ENCODE data around the gene TMEM94. TPM values are rescaled to one million over a fixed set of nuclear protein-coding genes. Genes with fewer than 3 reads are reported as not detected.
"Not testable (repeated sequence)": the region's sequence is repeated elsewhere in the genome, so short reads cannot be mapped to it uniquely, and the experiment has no call there.

Gene TMEM94
- total RNA-seq, 1 experiment from 2014 or later: 55.6 TPM

DNA sequence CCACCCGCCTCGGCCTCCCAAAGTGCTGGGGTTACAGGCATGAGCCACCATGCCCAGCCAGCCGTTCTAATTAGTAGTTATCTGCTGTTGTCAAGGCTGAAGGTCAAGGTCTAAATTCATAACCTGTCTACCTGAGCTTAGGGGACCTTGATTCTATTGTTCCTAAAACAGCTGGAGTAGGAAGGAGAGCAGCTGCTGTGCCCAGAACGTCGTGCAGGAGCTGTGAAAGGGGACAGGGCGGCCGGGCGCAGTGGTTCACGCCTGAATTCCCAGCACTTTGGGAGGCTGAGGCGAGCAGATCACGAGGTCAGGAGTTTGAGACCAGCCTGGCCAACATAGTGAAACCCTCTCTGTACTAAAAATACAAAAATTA is 21.0 kb downstream of the TMEM94 start:
- H3K4me1 ChIP-seq: peaks cover 33% of the 10 kb centered on the region
- H3K27me3 ChIP-seq; H3K36me3 ChIP-seq; H3K9me3 ChIP-seq (replicated peaks); DNase-seq; H3K4me3 ChIP-seq; H3K27ac ChIP-seq: not testable (repeated sequence)

- Histone ChIP-seq H3K4me3 (no peak overlapping the region), H3K27me3 (no peaks in the 10 kb centered on the region), H3K27ac (no peak overlapping the region), H3K36me3 (0 out of 2 replicates have a peak, but pooled peaks cover 2% of the 10 kb centered on the region), H3K4me1 (peaks cover 28% of the 10 kb centered on the region), H3K9me3 (replicated peaks) (no peaks in the 10 kb centered on the region)
- DNase-seq: peak in 1 of 2 experiments; percentile 60
These were observed 22.1 kb downstream of the TMEM94 start for GRCh38 chr17:75478508-75478907.

- Histone ChIP-seq H3K36me3 (no peaks in the 10 kb centered on the region), H3K27me3 (no peaks in the 10 kb centered on the region), H3K4me3 (no peak overlapping the region), H3K4me1 (peaks cover 28% of the 10 kb centered on the region), H3K9me3 (replicated peaks) (no peaks in the 10 kb centered on the region), H3K27ac (no peak overlapping the region)
- peak; percentile 22 to 49 for DNase-seq
These were observed 23.8 kb downstream of the TMEM94 start for GRCh38 chr17:75480281-75480680.

DNA sequence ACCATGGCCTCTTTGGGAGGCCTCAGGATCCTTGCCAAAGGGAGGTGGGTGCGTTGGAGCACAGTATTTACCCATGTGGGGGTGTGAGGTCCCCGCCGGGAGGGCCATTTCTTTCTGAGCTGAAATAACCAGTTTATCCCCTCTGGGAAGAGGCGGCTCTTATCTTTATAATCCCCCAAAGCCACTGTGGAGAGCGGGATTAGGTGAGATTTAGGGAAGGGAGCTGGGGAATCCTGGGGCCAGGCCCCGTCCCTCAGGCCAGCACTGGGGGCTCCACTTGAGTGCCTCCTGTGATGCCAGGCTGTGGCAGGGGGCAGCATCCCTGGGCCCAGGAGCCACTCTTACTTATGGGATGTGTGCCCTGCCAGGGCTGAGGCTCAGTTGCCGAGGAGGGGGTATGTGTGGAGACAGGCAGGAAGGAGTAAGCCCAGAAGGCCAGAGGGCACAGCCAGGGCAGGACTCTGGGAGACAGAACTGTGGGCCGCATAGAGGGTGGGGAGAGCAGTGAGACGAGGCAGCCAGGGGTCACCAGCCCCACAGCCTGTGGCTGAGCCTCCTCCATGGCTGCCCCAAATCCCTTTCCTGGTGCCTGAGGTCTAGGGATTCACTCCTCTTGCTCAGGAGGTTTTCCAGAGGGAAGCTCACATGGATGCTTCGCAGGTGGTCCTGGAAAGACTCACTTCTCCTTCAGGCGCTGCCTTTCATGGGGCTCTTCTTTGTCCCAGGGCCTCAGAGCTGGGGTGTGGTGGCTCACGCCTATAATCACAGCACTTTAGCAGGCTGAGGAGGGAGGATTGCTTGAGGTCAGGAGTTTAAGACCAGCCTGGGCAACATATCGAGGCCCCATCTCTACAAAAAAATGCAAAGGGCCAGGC is 25.0 kb downstream of the TMEM94 start:
- DNase-seq: peak; percentile 77 to 86
- Histone ChIP-seq H3K9me3 (replicated peaks) (no peaks in the 10 kb centered on the region), H3K36me3 (no peaks in the 10 kb centered on the region), H3K4me3 (no peak overlapping the region), H3K27ac (peak overlapping the region; percentile 2; the same call in 1 of the 2 replicates), H3K4me1 (peaks cover 28% of the 10 kb centered on the region), H3K27me3 (no peaks in the 10 kb centered on the region)

GRCh38 chr17:75482098-75482942 is 25.9 kb downstream of the TMEM94 start:
- no peaks in the 10 kb centered on the region for H3K27me3 ChIP-seq
- H3K36me3 ChIP-seq: no peaks in the 10 kb centered on the region
- no peak for DNase-seq
- peaks cover 28% of the 10 kb centered on the region for H3K4me1 ChIP-seq
- no peak overlapping the region for H3K4me3 ChIP-seq
- H3K9me3 ChIP-seq (replicated peaks): no peaks in the 10 kb centered on the region
- H3K27ac ChIP-seq: no peak overlapping the region; the same call in 1 of the 2 replicates

- H3K27me3 ChIP-seq: no peaks in the 10 kb centered on the region
- H3K9me3 ChIP-seq (replicated peaks): no peaks in the 10 kb centered on the region
- no peak overlapping the region for H3K4me3 ChIP-seq
- H3K27ac ChIP-seq: no peak overlapping the region
- no peaks in the 10 kb centered on the region for H3K36me3 ChIP-seq
- H3K4me1 ChIP-seq: peaks cover 14% of the 10 kb centered on the region
- DNase-seq: no peak
These were observed 29.3 kb downstream of the TMEM94 start for GRCh38 chr17:75485688-75486087.

DNA sequence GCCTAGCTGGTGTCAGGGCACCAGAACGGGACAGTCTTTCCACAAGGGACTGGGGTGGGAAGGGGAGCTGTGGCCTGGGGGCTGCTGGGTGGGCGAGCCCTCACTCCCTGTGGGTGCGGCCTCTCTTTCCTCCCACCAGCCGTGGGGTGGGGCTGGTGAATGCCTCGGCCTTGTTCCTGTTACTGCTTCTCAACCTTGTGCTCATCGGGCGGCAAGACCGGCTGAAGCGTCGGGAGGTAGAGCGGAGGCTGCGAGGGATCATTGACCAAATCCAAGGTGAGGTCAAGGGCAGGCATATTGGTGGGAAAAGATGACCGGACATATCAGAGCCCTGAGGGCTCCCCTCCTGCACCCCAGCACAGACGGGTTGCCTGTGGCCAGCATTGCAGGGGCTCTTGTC is 29.7 kb downstream of the TMEM94 start:
- Histone ChIP-seq H3K27ac (no peak overlapping the region), H3K9me3 (replicated peaks) (no peaks in the 10 kb centered on the region)

DNA sequence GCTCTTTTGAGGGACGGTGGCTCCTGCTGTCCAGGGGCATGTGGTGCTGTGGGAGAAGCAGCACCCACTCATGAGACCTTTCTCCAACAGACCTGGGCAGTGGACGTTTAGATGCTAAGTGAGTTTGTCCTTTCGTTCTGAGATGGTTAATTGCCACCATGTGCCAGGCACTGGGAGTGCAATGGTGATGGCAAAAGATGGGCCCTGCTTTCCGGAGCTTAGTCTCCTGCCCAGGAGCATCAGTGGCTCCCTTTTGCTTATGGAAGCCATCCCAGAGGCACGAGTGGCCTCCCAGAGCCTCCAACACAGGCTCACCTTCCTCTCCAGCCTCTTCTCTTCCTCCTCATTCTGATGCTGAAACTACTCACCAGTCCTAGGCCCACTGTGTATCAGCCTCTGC is 30.5 kb downstream of the TMEM94 start:
- no peaks in the 10 kb centered on the region for H3K9me3 ChIP-seq (replicated peaks)
- DNase-seq: no peak
- H3K27me3 ChIP-seq: no peaks in the 10 kb centered on the region
- no peak overlapping the region for H3K27ac ChIP-seq
- no peaks in the 10 kb centered on the region for H3K36me3 ChIP-seq
- no peak overlapping the region for H3K4me3 ChIP-seq
- H3K4me1 ChIP-seq: peaks cover 1% of the 10 kb centered on the region

More for the DNA sequence above, 29.7 kb downstream of the TMEM94 start:
- no peaks in the 10 kb centered on the region for H3K27me3 ChIP-seq
- peaks cover 9% of the 10 kb centered on the region for H3K4me1 ChIP-seq
- H3K36me3 ChIP-seq: no peaks in the 10 kb centered on the region
- no peak overlapping the region for H3K4me3 ChIP-seq
- DNase-seq: no peak

DNA sequence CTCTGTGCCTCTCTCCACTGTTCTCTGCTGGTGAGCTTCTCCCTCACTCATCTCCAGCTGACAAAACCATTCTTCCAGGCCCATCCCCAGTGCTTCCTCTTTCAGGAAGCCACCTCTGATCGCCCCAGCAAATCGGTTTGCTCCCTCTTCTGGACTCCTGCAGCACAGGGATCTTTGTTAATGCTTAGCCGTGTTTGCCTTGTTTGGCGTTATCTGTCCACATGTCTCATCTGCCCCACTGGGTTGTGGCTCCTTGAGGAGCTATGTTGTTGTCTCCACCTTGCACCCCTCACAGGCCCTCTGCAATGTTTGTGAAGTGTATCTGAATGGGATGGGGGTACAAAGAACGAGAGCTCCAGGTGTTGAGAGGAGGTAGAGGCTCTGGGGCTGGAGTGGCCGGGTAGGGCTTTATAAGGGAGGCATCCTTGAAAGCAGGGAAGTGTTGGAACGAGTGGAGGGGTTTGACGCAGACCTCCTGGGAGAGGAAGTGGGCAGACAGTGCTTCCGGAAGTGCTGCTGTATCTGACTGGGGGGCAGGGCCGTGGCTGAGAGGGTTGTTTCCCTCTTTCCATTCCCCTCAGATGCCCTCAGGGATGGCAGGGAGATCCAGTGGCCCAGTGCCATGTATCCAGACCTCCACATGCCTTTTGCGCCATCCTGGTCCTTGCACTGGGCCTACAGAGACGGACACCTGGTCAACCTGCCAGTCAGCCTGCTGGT is 31.1 kb downstream of the TMEM94 start:
- no peaks in the 10 kb centered on the region for H3K9me3 ChIP-seq (replicated peaks)
- no peaks in the 10 kb centered on the region for H3K4me1 ChIP-seq
- no peaks in the 10 kb centered on the region for H3K27me3 ChIP-seq
- H3K27ac ChIP-seq: no peak overlapping the region
- no peak for DNase-seq
- no peak overlapping the region for H3K4me3 ChIP-seq
- H3K36me3 ChIP-seq: no peaks in the 10 kb centered on the region

DNA sequence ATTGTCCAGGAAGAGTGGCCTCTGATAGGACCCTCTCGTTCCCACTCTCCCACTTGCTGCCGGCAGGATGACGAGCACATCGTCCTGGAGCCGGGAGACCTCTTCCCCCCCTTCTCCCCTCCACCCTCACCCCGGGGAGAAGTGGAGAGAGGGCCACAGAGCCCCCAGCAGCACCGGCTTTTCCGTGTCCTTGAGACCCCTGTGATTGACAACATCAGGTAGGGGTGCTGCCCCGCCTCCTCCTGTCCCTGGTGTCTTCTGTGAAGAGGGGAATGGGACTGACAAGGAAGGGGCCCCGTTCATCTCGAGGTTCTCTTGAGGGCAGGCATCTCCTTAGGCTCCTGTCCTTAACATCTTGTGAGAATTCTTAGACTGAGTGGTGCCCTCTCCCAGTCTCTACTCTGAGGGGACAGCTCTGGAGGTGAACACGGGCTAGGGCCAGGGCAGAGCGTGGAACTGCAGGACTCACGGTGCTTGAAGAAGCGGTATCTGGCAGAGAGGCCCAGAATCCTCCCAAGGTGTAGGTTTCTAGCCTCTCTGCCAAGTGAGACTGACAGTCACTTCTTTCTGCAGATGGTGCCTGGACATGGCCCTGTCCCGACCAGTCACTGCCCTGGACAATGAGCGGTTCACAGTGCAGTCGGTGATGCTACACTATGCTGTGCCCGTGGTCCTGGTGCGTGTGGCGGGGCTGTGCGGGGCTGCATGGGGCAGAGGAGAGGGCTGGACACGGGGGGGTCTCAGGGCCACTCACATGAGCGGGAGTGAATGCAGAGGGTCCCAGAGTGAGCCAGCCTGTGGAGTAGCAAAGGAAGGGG is 32.5 kb downstream of the TMEM94 start:
- 0 out of 2 replicates have a peak, but pooled peaks cover 4% of the 10 kb centered on the region for H3K36me3 ChIP-seq
- no peaks in the 10 kb centered on the region for H3K9me3 ChIP-seq (replicated peaks)
- H3K4me3 ChIP-seq: no peak overlapping the region

GRCh38 chr17:75489511-75489955 is 33.1 kb downstream of the TMEM94 start:
- H3K4me1 ChIP-seq: no peaks in the 10 kb centered on the region
- H3K27me3 ChIP-seq: no peaks in the 10 kb centered on the region
- H3K27ac ChIP-seq: no peak overlapping the region
- no peaks in the 10 kb centered on the region for H3K9me3 ChIP-seq (replicated peaks)
- H3K36me3 ChIP-seq: 0 out of 2 replicates have a peak, but pooled peaks cover 4% of the 10 kb centered on the region
- DNase-seq: no peak
- H3K4me3 ChIP-seq: no peak overlapping the region

More for the DNA sequence above, 32.5 kb downstream of the TMEM94 start:
- no peak for DNase-seq
- Histone ChIP-seq H3K4me1 (no peaks in the 10 kb centered on the region), H3K27me3 (no peaks in the 10 kb centered on the region), H3K27ac (no peak overlapping the region)

DNA sequence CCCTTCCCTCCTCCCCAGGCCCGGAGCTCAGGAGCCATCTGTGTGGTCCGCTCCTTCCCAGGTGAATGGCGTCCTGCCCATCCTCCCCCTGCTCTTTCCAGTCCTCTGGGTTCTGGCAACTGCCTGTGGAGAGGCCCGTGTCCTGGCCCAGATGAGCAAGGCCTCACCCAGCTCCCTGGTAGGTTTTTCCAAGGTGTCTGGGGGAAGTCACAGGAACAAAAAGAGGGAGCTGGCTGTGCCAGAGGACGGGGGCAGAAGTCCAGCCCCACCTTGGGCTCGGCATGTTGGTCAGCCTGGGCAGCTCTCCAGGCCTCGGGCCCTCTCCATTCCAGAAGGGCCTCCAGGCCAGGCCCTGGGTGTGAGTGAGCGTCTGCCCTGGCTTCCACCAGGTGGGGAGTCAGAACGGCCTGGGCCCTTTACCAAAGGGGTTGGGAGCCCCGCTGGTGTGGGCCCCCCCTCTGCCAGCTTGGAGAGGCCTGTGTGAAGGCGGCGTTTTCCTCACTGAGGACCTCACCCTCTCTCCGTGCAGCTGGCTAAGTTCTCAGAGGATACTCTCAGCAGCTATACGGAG is 33.8 kb downstream of the TMEM94 start:
- Histone ChIP-seq H3K4me1 (no peaks in the 10 kb centered on the region), H3K4me3 (no peak overlapping the region), H3K27ac (no peak overlapping the region), H3K9me3 (replicated peaks) (no peaks in the 10 kb centered on the region), H3K27me3 (no peaks in the 10 kb centered on the region), H3K36me3 (peaks cover 4% of the 10 kb centered on the region; the same call in 1 of the 2 replicates)
- no peak for DNase-seq

- peaks cover 4% of the 10 kb centered on the region; the same call in 1 of the 2 replicates for H3K36me3 ChIP-seq
- no peaks in the 10 kb centered on the region for H3K4me1 ChIP-seq
- no peaks in the 10 kb centered on the region for H3K27me3 ChIP-seq
- H3K27ac ChIP-seq: no peak overlapping the region
- DNase-seq: no peak
- H3K9me3 ChIP-seq (replicated peaks): no peaks in the 10 kb centered on the region
- H3K4me3 ChIP-seq: no peak overlapping the region
These were observed 34.7 kb downstream of the TMEM94 start for GRCh38 chr17:75490953-75491649.
